DND-41 (cell line): ENCODE results near the gene MAP3K5.

Experiments
- ATAC-seq: fragments of 200-7000 bp; cut with Tn5 transposase; 3 replicates; pipeline ENCODE4 v1.9.1; 2021; ENCODE audit warnings: low read depth; ENCODE audit not compliant: insufficient read depth
- DNase-seq: peaks from one replicate; pipeline ENCODE4 v3.0.0-alpha.2; 2020
- H2AFZ ChIP-seq: 2 replicates; pipeline ENCODE4 v1.6.0; 2012; ENCODE audit warnings: low read depth, low read length
- H3K27ac ChIP-seq: 2 replicates; pipeline ENCODE4 v1.5.1; 2012; ENCODE audit warnings: low read length, inconsistent platforms
- H3K27me3 ChIP-seq: fragments of 200-600 bp; sonication (generic); 2 replicates; pipeline ENCODE4 v1.6.0; 2012; ENCODE audit warnings: low read length, mild to moderate bottlenecking, inconsistent platforms; ENCODE audit not compliant: insufficient read depth, poor library complexity
- H3K36me3 ChIP-seq: 2 replicates; pipeline ENCODE4 v1.5.1; 2012; ENCODE audit warnings: low read length, inconsistent platforms; ENCODE audit not compliant: insufficient read depth
- H3K4me1 ChIP-seq: 2 replicates; pipeline ENCODE4 v1.5.1; 2012; ENCODE audit warnings: mild to moderate bottlenecking, low read length; ENCODE audit not compliant: insufficient read depth
- H3K4me2 ChIP-seq: 2 replicates; pipeline ENCODE4 v1.6.0; 2012; ENCODE audit warnings: mild to moderate bottlenecking, moderate library complexity, low read length, inconsistent platforms; ENCODE audit not compliant: insufficient read depth
- H3K4me3 ChIP-seq, 2 experiments: fragments of 200-600 bp in 1 of 2; shearing (Covaris generic) in 1 of 2; 2 replicates each; pipeline ENCODE4 v1.5.1; 2012 to 2016; ENCODE audit warnings: inconsistent platforms in 2 of 2, low read length in 2 of 2, mild to moderate bottlenecking in 2 of 2, low read depth in 1 of 2, moderate library complexity in 1 of 2
- H3K79me2 ChIP-seq: 2 replicates; pipeline ENCODE4 v1.6.0; 2012; ENCODE audit warnings: low read length, inconsistent platforms; ENCODE audit not compliant: insufficient read depth
- H3K9ac ChIP-seq: 2 replicates; pipeline ENCODE4 v1.6.0; 2012; ENCODE audit warnings: low read depth, mild to moderate bottlenecking, inconsistent platforms, low read length, moderate library complexity
- H3K9me3 ChIP-seq: 2 replicates; pipeline ENCODE4 v1.5.1; 2012; ENCODE audit warnings: low read length, moderate library complexity, mild to moderate bottlenecking, inconsistent platforms; ENCODE audit not compliant: insufficient read depth, severe bottlenecking
- H4K20me1 ChIP-seq: 2 replicates; pipeline ENCODE4 v1.6.0; 2012; ENCODE audit warnings: low read length; ENCODE audit not compliant: insufficient read depth
- EZH2 ChIP-seq: IDR thresholded peaks from 3 replicates; pipeline ENCODE4 v1.6.1; 2012; ENCODE audit warnings: borderline replicate concordance, low read depth, mild to moderate bottlenecking, moderate library complexity, low read length, inconsistent platforms; ENCODE audit not compliant: severe bottlenecking
- TF ChIP-seq, protein P1 (sequence below): IDR thresholded peaks from 2 replicates; pipeline ENCODE4 v1.5.1; 2012; ENCODE audit warnings: borderline replicate concordance, low read length, moderate library complexity, mild to moderate bottlenecking; ENCODE audit not compliant: poor library complexity, severe bottlenecking; ENCODE audit errors: extremely low read depth

The MAP3K5 gene

DNA sequence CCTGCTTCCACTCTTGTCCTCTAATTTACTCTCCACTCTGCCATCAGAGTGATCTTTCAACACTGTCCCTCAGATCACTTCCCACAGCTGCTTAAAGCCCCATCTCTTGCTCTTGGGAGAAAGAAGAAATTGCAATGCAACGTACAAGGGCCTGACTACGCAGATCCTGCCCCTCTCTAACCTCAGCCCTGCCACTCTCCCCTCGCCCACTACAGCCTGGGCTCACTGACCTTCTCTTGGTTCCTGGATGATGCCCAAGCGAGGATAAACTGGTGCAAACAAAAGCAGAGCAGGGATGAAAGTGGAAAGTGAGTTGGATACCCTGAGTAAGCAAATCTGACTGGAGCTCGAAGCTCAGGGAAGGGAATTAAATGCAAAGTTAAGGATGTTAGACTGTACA lies 92.9 kb downstream of the MAP3K5 start:
- no peak for ATAC-seq
- Histone ChIP-seq H3K4me2 (no peak overlapping the region), H3K9ac (no peak overlapping the region)

DNA sequence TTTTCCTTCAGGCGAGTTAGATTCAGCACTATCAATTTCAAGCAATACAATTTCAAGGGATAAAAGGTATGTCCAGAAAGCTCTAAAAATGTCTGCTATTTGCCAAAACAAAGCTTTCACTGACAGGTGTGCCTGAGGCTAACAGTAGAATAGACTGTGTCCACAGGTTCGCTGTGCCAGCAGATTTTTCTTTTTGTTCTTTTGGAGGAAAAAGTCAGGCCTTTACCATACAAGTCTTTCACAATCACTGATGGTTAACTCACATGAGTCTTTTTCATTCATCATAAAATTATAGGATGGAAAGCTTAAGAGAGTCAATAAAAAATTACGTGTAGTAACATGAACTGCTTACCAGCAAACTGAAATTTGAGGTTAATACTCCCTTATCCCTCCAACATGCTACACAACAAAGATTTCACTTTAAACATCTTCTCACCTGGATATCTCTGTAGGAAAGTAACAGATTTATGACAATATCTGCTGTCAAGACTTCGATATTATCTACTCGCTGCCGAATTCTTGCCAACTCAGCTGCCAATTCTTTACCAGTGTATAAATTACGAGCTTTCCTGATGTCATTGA lies 95.4 kb downstream of the MAP3K5 start:
- Histone ChIP-seq H4K20me1 (no peaks in the 10 kb centered on the region), H3K27me3 (peaks cover 10% of the 10 kb centered on the region), H3K4me2 (no peak overlapping the region), H3K27ac (no peak overlapping the region), H3K4me1 (no peaks in the 10 kb centered on the region), H3K9ac (no peak overlapping the region), H3K79me2 (no peaks in the 10 kb centered on the region), H2AFZ (no peak overlapping the region), H3K4me3 (no peak overlapping the region), H3K9me3 (no peaks in the 10 kb centered on the region), H3K36me3 (no peaks in the 10 kb centered on the region)
- ATAC-seq (no peak), DNase-seq (no peak)
- TF ChIP-seq, protein P1, sequence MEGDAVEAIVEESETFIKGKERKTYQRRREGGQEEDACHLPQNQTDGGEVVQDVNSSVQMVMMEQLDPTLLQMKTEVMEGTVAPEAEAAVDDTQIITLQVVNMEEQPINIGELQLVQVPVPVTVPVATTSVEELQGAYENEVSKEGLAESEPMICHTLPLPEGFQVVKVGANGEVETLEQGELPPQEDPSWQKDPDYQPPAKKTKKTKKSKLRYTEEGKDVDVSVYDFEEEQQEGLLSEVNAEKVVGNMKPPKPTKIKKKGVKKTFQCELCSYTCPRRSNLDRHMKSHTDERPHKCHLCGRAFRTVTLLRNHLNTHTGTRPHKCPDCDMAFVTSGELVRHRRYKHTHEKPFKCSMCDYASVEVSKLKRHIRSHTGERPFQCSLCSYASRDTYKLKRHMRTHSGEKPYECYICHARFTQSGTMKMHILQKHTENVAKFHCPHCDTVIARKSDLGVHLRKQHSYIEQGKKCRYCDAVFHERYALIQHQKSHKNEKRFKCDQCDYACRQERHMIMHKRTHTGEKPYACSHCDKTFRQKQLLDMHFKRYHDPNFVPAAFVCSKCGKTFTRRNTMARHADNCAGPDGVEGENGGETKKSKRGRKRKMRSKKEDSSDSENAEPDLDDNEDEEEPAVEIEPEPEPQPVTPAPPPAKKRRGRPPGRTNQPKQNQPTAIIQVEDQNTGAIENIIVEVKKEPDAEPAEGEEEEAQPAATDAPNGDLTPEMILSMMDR = no peak
- no peak for TF ChIP-seq EZH2

More for the DNA sequence above, 92.9 kb downstream of the MAP3K5 start:
- TF ChIP-seq, protein P1 = no peak
- no peak for TF ChIP-seq EZH2
- no peak for DNase-seq
- Histone ChIP-seq H3K27ac (no peak overlapping the region), H4K20me1 (no peaks in the 10 kb centered on the region), H3K79me2 (no peaks in the 10 kb centered on the region), H2AFZ (no peak overlapping the region), H3K9me3 (no peaks in the 10 kb centered on the region), H3K4me3 (no peak overlapping the region), H3K36me3 (no peaks in the 10 kb centered on the region), H3K4me1 (no peaks in the 10 kb centered on the region), H3K27me3 (peaks cover 15% of the 10 kb centered on the region)

DNA sequence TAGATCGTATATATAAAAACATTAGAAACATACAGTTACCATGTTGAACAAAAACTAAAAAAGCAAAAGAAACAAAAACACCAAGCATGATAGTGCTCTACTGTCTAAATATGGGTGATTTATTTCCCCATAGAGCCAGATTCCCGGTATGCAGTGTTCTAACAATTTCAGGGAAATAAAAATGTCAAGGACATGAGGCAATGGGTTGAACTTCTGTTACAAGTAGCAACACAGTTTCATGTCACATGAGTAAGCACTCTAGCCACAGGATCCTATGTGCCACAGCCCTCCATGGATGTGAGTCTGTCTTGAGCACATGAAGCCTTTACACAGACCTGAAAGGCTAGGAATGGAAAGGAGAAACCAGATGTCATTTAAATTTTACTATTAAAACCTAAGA lies 96.0 kb downstream of the MAP3K5 start:
- H4K20me1 ChIP-seq = no peaks in the 10 kb centered on the region
- no peak overlapping the region for H3K9ac ChIP-seq
- no peaks in the 10 kb centered on the region for H3K4me1 ChIP-seq
- no peak overlapping the region for H3K27ac ChIP-seq
- H2AFZ ChIP-seq = no peak overlapping the region
- no peaks in the 10 kb centered on the region for H3K9me3 ChIP-seq
- H3K4me3 ChIP-seq = no peak overlapping the region
- peaks cover 10% of the 10 kb centered on the region for H3K27me3 ChIP-seq
- no peak for TF ChIP-seq EZH2
- TF ChIP-seq, protein P1 = no peak
- DNase-seq (no peak), ATAC-seq (no peak)
- no peak overlapping the region for H3K4me2 ChIP-seq
- no peaks in the 10 kb centered on the region for H3K79me2 ChIP-seq
- H3K36me3 ChIP-seq = no peaks in the 10 kb centered on the region

DNA sequence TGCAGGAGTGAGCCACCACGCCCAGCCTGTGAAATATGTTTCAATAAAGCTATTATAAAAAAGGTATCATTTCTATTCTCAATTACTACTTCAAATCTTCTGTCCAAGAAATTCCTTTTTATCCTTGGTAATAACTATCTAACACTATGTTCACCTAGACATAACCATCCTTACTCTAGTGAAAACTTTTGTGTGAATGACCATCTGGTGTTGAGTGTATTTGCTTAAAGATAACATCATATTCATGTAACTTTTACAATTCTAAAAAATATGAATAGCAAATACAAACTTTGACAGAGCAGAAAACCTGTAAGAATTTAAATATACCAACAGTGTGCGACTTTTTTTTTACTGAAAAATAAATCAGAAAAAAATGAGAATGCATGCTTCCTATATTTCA lies 96.9 kb downstream of the MAP3K5 start:
- no peak for DNase-seq
- Histone ChIP-seq H3K4me2 (no peak overlapping the region), H3K36me3 (no peaks in the 10 kb centered on the region), H3K4me1 (no peaks in the 10 kb centered on the region), H2AFZ (no peak overlapping the region), H3K27me3 (peaks cover 10% of the 10 kb centered on the region), H3K79me2 (no peaks in the 10 kb centered on the region), H3K9ac (no peak overlapping the region), H3K9me3 (no peaks in the 10 kb centered on the region), H3K27ac (no peak overlapping the region), H3K4me3 (no peak overlapping the region), H4K20me1 (no peaks in the 10 kb centered on the region)
- ATAC-seq = no peak
- TF ChIP-seq, protein P1 = no peak
